Duodenal mucosa (tissue), 2 donors: Measurements from ENCODE around the gene HSPA9.
"Not testable (repeated sequence)": the region's sequence is repeated elsewhere in the genome, so short reads cannot be mapped to it uniquely, and the experiment has no call there.

Experiments
- H3K27ac ChIP-seq: one replicate; pipeline ENCODE4 v1.7.0; 2013; ENCODE audit warnings: low read depth, low read length
- H3K27me3 ChIP-seq, 2 donors: one replicate each; pipeline ENCODE4 v1.7.0; 2013; ENCODE audit warnings: low read length in 2 of 2, control low read depth in 1 of 2; ENCODE audit not compliant: insufficient read depth in 2 of 2, control insufficient read depth in 1 of 2
- H3K36me3 ChIP-seq, 2 donors: one replicate each; pipeline ENCODE4 v1.7.0; 2013; ENCODE audit warnings: low read length in 2 of 2, control low read depth in 1 of 2; ENCODE audit not compliant: insufficient read depth in 2 of 2, control insufficient read depth in 1 of 2
- H3K4me1 ChIP-seq, 2 donors: one replicate each; pipeline ENCODE4 v1.7.0; 2013; ENCODE audit warnings: low read length in 2 of 2, control low read depth in 1 of 2; ENCODE audit not compliant: insufficient read depth in 2 of 2, control insufficient read depth in 1 of 2
- H3K4me3 ChIP-seq, 2 donors: one replicate each; pipeline ENCODE4 v1.7.0; 2013; ENCODE audit warnings: low read length in 2 of 2, low read depth in 1 of 2
- H3K9ac ChIP-seq, 2 donors: one replicate each; pipeline ENCODE4 v1.7.0; 2013; ENCODE audit warnings: low read length in 2 of 2, low read depth in 1 of 2
- H3K9me3 ChIP-seq, 2 donors: one replicate each; pipeline ENCODE4 v1.7.0; 2013; ENCODE audit warnings: low read length in 2 of 2, control low read depth in 1 of 2; ENCODE audit not compliant: control insufficient read depth in 1 of 2

Gene HSPA9

DNA sequence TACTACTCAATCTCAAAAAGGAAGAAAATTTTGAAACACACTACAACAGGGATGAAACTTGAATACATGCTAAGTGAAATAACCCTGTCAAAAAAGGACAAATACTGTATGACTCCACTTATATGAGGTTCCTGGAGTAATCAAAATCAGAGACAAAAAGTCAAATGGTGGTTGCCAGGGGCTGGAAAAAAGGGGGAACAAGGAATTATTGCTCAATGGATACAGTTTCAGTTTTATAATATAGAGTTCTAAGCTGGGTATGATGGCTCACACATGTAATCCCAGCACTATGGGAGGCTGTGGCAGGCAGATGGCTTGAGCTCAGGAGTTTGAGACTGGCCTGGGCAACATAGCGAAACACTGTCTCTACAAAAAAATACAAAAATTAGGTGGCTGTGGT lies 61.2 kb downstream of the HSPA9 start:
- no peak overlapping the region for H3K9ac ChIP-seq
- H3K4me1 ChIP-seq, result no peaks in the 10 kb centered on the region
- no peaks in the 10 kb centered on the region for H3K9me3 ChIP-seq
- peaks cover 33 to 89% of the 10 kb centered on the region in 2 donors for H3K36me3 ChIP-seq
- no peak overlapping the region for H3K27ac ChIP-seq
- no peaks in the 10 kb centered on the region for H3K27me3 ChIP-seq
- no peak overlapping the region for H3K4me3 ChIP-seq

DNA sequence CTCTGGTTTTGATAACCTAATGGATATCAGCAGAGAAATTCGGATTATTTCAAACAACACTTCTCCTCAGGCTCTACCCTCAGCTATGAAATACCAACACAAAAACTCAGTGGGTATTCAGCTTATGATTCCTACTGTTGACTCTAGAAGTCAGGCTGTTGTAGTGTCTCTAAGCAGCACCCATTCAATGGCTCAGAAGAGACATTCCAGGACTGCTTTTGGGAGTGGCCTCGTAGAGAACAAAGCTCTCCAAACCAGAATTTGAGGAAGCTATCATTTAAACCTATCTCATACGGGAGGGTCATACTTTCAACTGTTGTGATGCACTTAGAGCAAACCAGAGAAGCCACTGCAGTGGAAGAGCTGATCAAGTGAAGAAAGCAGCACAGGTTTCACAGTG lies 66.2 kb downstream of the HSPA9 start:
- Histone ChIP-seq H3K4me1 (no peaks in the 10 kb centered on the region), H3K27me3 (no peaks in the 10 kb centered on the region), H3K36me3 (peaks cover 28 to 70% of the 10 kb centered on the region in 2 donors), H3K27ac (no peak overlapping the region), H3K9me3 (no peaks in the 10 kb centered on the region), H3K4me3 (no peak overlapping the region), H3K9ac (no peak overlapping the region)

DNA sequence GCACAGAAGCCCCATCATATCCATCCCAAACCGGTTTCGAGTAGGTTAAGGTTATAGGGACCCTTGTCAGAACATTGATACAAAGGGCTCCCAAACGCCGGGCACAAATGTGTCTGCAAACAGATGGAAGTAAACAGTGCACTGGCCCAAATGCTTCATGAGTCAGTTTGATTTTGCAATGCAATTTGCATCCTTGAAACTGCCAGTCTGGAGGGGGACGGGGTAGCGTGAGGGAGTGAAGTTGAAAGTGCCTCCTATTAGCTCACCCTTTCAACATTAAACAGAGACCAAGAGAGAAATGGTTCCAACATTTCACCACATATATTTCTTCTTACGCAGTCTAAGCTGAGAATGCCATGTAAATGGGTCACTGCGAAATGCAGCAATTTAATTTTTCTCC lies 67.7 kb downstream of the HSPA9 start:
- H3K27ac ChIP-seq, H3K27me3 ChIP-seq, H3K9ac ChIP-seq, H3K4me3 ChIP-seq, H3K4me1 ChIP-seq, H3K9me3 ChIP-seq: not testable (repeated sequence)
- peaks cover 23 to 56% of the 10 kb centered on the region in 2 donors for H3K36me3 ChIP-seq

- peaks cover 20 to 50% of the 10 kb centered on the region in 2 donors for H3K36me3 ChIP-seq
- H3K4me1 ChIP-seq, result no peaks in the 10 kb centered on the region
- no peak overlapping the region for H3K27ac ChIP-seq
Observed at GRCh38 chr5:138506370-138507306, 68.6 kb downstream of the HSPA9 start.

GRCh38 chr5:138504799-138505198 lies 70.4 kb downstream of the HSPA9 start:
- no peaks in the 10 kb centered on the region for H3K9me3 ChIP-seq
- H3K4me1 ChIP-seq, result no peaks in the 10 kb centered on the region
- no peak overlapping the region for H3K4me3 ChIP-seq
- no peak overlapping the region for H3K9ac ChIP-seq
- H3K27me3 ChIP-seq, result no peaks in the 10 kb centered on the region
- peaks cover 11 to 32% of the 10 kb centered on the region in 2 donors for H3K36me3 ChIP-seq
- H3K27ac ChIP-seq, result no peak overlapping the region

More at GRCh38 chr5:138506370-138507306, 68.6 kb downstream of the HSPA9 start:
- Histone ChIP-seq H3K4me3 (no peak overlapping the region), H3K9ac (no peak overlapping the region), H3K9me3 (no peaks in the 10 kb centered on the region), H3K27me3 (no peaks in the 10 kb centered on the region)
